ENCODE measurements around the gene IPPK. TPM values are rescaled to one million over a fixed set of nuclear protein-coding genes. Genes with fewer than 3 reads are reported as not detected.

IPPK gene
- total and polyA plus RNA-seq, 12 donors, result 5.2 to 17.8 (median 8.3) TPM

DNA sequence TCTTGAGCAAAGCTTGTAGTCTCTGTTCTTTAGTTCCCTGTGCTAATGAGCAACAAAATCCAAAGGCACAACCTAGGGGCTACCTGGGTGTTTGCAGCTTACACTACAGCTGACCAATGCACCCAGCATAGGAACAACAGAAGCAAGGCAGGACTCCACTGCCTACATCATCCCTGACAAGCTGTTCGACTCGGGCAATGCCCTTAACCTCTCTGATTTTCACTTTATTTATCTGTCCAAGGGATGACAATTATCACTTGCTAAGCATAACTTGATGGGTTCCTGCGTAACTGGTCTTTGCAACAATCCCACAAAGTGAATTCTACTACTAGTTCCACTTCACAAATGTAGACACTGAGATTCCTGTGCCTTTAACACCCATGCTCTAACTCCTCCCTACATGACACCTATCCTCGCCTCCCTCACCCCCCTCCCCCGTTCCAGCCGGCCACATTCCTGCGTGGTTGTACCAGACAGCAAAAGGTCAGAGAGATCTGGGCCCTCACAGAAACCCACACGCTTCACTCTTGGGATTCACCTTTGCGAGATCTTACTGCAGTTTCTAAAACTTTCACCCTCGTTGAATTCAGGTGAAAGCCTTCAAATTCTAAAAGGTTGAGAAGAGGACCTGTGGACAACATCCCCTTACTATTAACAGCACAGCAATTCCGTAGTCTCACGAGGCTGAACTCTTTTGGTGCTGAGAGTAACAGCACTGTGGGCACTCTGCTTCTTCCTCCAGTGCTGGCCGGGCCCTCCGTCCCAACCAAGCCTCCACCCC, 995 bp downstream of the IPPK start:
- peaks cover 13 to 63% (median 49%) of the 10 kb centered on the region in 9 donors for H3K4me1 ChIP-seq
- peak; percentile 52 to 56 for DNase-seq
- WGBS, 2 donors, result 17 to 18% methylated on average over 14 of the region's 14 CpGs

GRCh38 chr9:92666912-92667532, 2.9 kb downstream of the IPPK start:
- Histone ChIP-seq H3K27me3 (no peaks in the 10 kb centered on the region), H3K4me3 (no peak overlapping the region), H3K4me1 (peaks cover 13 to 67% (median 50%) of the 10 kb centered on the region in 9 donors), H3K36me3 (peaks cover 0 to 31% (median 0%) of the 10 kb centered on the region in 9 donors), H3K27ac (peak overlapping the region in 1 of 10 donors; percentile 65), H3K9me3 (no peaks in the 10 kb centered on the region)
- WGBS, 2 donors, result 88 to 89% methylated on average over 8 of the region's 8 CpGs
- intact Hi-C loops (cut with DNase I), result loop anchor here in 1 of 10 donors (5.0 kb wide), 1 partner anchor 100 kb away; no protein-coding TSS in a partner anchor
- TF ChIP-seq, protein P1, sequence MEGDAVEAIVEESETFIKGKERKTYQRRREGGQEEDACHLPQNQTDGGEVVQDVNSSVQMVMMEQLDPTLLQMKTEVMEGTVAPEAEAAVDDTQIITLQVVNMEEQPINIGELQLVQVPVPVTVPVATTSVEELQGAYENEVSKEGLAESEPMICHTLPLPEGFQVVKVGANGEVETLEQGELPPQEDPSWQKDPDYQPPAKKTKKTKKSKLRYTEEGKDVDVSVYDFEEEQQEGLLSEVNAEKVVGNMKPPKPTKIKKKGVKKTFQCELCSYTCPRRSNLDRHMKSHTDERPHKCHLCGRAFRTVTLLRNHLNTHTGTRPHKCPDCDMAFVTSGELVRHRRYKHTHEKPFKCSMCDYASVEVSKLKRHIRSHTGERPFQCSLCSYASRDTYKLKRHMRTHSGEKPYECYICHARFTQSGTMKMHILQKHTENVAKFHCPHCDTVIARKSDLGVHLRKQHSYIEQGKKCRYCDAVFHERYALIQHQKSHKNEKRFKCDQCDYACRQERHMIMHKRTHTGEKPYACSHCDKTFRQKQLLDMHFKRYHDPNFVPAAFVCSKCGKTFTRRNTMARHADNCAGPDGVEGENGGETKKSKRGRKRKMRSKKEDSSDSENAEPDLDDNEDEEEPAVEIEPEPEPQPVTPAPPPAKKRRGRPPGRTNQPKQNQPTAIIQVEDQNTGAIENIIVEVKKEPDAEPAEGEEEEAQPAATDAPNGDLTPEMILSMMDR (IDR thresholded peaks at IDR 0.05), result no peak
- ATAC-seq (no peak), DNase-seq (no peak)

More for the DNA sequence above, 995 bp downstream of the IPPK start:
- TF ChIP-seq, protein P1 (IDR thresholded peaks at IDR 0.05), result no peak
- peak overlapping the region; percentile 7 to 98 (median 92) for H3K27ac ChIP-seq
- H3K9me3 ChIP-seq, result no peaks in the 10 kb centered on the region
- peak in 5 of 8 donors; percentile 43 to 60 (median 53) for ATAC-seq
- H3K27me3 ChIP-seq, result no peaks in the 10 kb centered on the region
- intact Hi-C loops (cut with DNase I), result loop anchor here in 1 of 10 donors (5.0 kb wide), 1 partner anchor 98 kb away; no protein-coding TSS in a partner anchor
- peaks cover 0 to 19% (median 0%) of the 10 kb centered on the region in 9 donors for H3K36me3 ChIP-seq
- peak overlapping the region; percentile 66 to 98 (median 81) for H3K4me3 ChIP-seq

GRCh38 chr9:92666236-92666635, 3.7 kb downstream of the IPPK start:
- peaks cover 10 to 62% (median 47%) of the 10 kb centered on the region in 9 donors for H3K4me1 ChIP-seq
- peaks cover 0 to 37% (median 0%) of the 10 kb centered on the region in 9 donors for H3K36me3 ChIP-seq
- WGBS, 2 donors, result 87 to 95% methylated on average over 6 of the region's 6 CpGs
- ATAC-seq, result no peak
- DNase-seq, result no peak
- intact Hi-C loops (cut with DNase I), result loop anchor here in 1 of 10 donors (5.0 kb wide), 1 partner anchor 101 kb away; no protein-coding TSS in a partner anchor
- TF ChIP-seq, protein P1 (IDR thresholded peaks at IDR 0.05), result no peak
- H3K9me3 ChIP-seq, result no peaks in the 10 kb centered on the region
- peak overlapping the region in 4 of 10 donors; percentile 0 to 65 (median 42) for H3K27ac ChIP-seq
- no peaks in the 10 kb centered on the region for H3K27me3 ChIP-seq
- H3K4me3 ChIP-seq, result no peak overlapping the region

- ATAC-seq, result no peak
- WGBS, 2 donors, result 86 to 95% methylated on average over 3 of the region's 3 CpGs
- TF ChIP-seq, protein P1 (IDR thresholded peaks at IDR 0.05), result no peak
- Histone ChIP-seq H3K27ac (peak overlapping the region in 4 of 10 donors; percentile 0 to 65 (median 42)), H3K36me3 (peaks cover 0 to 37% (median 0%) of the 10 kb centered on the region in 9 donors), H3K4me3 (no peak overlapping the region), H3K4me1 (peaks cover 8 to 58% (median 45%) of the 10 kb centered on the region in 9 donors), H3K27me3 (no peaks in the 10 kb centered on the region), H3K9me3 (no peaks in the 10 kb centered on the region)
- intact Hi-C loops (cut with DNase I), result loop anchor here in 1 of 10 donors (5.0 kb wide), 1 partner anchor 101 kb away; no protein-coding TSS in a partner anchor
- DNase-seq, result no peak
Measured at GRCh38 chr9:92665836-92666235, 4.1 kb downstream of the IPPK start.

All from heart right ventricle (tissue), 16 donors.